Mononuclear cell (primary cell): ENCODE measurements around the gene ECI2. TPM values are rescaled to one million over a fixed set of nuclear protein-coding genes. Genes with fewer than 3 reads are reported as not detected.

Experiments
- H3K27me3 ChIP-seq: 2 replicates; pipeline ENCODE4 v1.6.0; 2011; ENCODE audit warnings: low read length, control low read depth; ENCODE audit not compliant: insufficient read depth
- H3K4me1 ChIP-seq: 2 replicates; pipeline ENCODE4 v1.5.1; 2011; ENCODE audit warnings: mild to moderate bottlenecking, low read length, control low read depth; ENCODE audit not compliant: insufficient read depth
- H3K4me3 ChIP-seq: 2 replicates; pipeline ENCODE4 v1.5.1; 2011; ENCODE audit warnings: mild to moderate bottlenecking, low read length, moderate library complexity
- H3K9me3 ChIP-seq: 2 replicates; pipeline ENCODE4 v1.5.1; 2011; ENCODE audit warnings: low read depth, mild to moderate bottlenecking, control low read depth, low read length
- total RNA-seq: library from RNA; depleted of rRNA; stranded (reverse); fragments of >200 nt; gene quantifications from one replicate; pipeline ENCODE4 v1.2.3, GENCODE V29; 2012

The ECI2 gene
- total RNA-seq, 1 donor = 14.0 TPM

DNA sequence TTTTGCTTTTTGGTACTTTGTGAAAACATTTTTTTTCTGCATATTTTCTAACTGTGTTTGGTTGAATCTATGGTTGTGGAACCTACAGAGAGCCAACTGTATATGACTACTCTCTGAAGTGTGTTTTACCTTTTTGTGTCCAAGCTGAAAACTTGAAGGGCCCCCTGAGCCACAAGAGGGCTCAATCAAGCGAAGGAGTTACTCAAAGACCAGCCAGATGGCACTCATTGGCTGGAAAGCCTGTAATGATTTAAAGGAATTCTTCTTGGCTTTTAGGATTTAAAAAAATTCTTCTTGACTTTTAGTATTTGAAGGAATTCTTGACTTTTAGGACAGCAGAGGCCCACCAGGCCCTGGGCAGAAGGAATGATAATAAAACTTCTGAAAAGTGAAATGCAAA is 27.0 kb upstream of the ECI2 start:
- H3K4me3 ChIP-seq = no peak overlapping the region
- H3K9me3 ChIP-seq = no peaks in the 10 kb centered on the region
- no peaks in the 10 kb centered on the region for H3K27me3 ChIP-seq
- H3K4me1 ChIP-seq = no peaks in the 10 kb centered on the region

DNA sequence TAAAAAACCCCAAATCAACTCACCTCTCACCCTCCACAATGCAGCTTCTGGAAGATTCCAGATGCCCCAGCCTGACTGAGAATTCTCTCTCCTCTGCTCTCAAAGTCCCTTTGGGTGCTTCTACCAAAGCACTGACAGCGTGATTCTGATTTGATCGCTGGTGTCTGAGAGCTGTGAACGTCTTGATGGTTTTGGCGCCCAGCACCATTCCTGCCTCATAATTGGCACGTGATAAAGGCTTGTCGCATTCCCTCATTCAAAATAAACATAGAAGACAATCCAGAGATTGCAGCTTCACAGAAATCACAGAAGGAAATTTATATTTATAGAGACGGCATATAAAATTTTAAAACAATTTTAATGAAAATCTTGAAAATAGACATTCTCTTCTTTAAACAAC is 24.1 kb upstream of the ECI2 start:
- H3K4me1 ChIP-seq = peaks cover 4% of the 10 kb centered on the region

DNA sequence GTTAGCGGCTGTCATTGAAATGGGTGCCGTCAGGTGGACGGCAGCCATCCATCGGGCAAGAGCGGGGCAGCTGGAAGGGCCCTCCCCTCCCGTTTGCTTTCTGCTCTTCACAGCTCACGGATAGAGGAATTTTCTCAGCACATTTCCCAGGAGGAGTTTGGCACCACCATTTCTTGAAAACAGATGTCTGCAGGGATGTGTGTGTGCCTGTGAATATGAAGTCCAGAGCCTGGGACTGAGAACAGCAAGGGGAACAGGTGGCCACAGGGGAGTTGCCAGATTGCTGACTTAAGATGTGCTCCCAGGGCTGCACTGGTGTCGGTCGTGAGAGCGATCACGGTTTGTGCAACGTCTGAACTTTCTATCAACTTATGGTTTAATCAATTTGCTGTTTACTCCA is 22.1 kb upstream of the ECI2 start:
- Histone ChIP-seq H3K4me1 (peaks cover 12% of the 10 kb centered on the region), H3K27me3 (no peaks in the 10 kb centered on the region), H3K9me3 (no peaks in the 10 kb centered on the region), H3K4me3 (no peak overlapping the region)

More for the DNA sequence above, 24.1 kb upstream of the ECI2 start:
- H3K27me3 ChIP-seq = no peaks in the 10 kb centered on the region
- H3K9me3 ChIP-seq = no peaks in the 10 kb centered on the region
- no peak overlapping the region for H3K4me3 ChIP-seq

DNA sequence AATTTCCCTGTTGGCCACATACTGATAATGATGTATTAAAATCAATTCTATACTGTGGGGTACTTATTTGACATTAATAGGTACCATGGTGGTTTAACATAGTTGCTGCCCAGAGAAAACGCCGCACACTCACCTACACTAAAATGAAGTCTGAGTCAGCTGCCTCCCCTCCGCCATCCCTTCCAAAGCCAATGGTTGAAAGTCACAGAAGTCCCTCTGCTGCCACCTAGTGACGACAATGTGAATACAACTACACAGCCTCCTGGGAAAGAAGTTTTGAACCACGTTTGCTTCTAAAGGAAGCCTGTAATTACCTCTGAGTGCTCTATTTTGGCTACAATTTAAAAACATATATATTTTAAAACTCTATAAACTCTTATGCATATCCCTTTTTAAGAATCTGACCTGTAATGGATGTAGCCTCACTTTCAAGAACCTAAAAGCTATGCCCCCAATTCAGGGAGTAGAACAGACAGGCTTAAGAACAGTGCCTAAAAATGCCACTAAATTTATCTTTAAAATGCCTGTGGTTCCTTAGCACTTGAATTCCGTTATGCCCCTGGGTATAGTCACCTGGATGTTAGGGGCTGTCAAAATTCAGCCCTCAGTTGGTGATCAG is 20.6 kb upstream of the ECI2 start:
- peaks cover 4% of the 10 kb centered on the region for H3K27me3 ChIP-seq
- no peaks in the 10 kb centered on the region for H3K9me3 ChIP-seq
- H3K4me1 ChIP-seq = peaks cover 12% of the 10 kb centered on the region
- no peak overlapping the region for H3K4me3 ChIP-seq

DNA sequence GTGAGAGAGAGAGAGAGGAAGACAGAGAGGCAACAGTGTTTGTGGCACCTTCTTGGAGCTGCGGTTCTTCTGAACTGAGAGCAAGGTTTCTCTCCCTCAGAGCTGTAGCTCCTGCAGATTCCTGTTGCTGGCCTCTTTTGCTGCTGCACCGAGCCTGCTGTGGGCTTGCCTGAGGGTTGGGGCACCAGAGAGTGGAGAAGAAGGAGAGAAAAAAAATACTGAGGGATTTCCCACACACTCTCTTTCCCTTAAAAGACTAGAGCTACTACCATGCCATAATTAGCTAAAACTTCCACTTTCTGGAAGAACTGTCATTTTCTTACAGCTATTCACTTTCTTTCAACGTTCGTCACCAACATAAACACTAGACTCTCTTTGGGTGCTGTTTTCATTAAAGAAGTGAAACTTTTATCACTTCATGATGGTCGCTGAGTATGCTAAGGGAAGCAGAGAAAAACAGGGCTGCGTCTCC is 18.2 kb upstream of the ECI2 start:
- Histone ChIP-seq H3K4me1 (peaks cover 12% of the 10 kb centered on the region), H3K4me3 (no peak overlapping the region), H3K27me3 (peaks cover 4% of the 10 kb centered on the region), H3K9me3 (no peaks in the 10 kb centered on the region)

DNA sequence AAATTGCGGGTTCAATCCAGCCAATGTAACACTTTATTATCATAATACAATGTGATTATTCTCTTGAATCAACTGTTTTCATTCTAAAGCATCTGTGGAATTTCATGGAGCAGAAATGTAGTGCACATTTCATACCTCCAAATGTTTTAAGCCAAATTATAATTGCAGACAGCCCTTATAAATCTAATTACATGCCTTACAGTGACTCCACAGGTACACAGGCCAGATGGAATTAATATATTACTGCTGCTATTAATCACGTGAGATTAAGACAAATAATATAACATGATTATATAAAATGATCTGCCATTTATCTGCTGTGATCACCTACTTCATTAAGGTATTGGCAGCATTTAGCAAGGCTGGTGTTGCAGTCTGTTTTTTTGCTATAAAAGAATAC is 9.7 kb upstream of the ECI2 start:
- Histone ChIP-seq H3K4me3 (no peak overlapping the region), H3K27me3 (no peaks in the 10 kb centered on the region), H3K4me1 (no peaks in the 10 kb centered on the region), H3K9me3 (no peaks in the 10 kb centered on the region)

DNA sequence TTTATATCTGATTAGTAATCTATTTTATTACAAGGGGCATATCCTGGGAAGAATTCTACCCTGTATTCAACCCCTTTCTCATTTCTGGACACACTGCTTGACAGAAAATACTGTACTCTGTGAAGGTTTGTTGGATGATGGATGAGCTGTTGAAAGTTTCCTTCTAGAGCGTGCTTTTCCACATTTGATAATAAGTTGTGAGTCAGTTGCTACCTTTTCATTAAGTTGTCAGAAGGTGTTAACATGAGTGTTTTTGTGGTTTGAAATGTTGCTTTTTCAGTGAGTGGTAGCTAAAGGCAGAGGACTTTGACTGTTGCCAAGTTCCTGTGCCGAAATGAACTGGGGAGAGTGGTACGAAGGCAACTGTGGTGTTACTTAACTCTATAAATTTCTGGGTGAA is 3.9 kb upstream of the ECI2 start:
- Histone ChIP-seq H3K4me1 (peaks cover 14% of the 10 kb centered on the region), H3K4me3 (no peak overlapping the region), H3K9me3 (no peaks in the 10 kb centered on the region), H3K27me3 (no peaks in the 10 kb centered on the region)

DNA sequence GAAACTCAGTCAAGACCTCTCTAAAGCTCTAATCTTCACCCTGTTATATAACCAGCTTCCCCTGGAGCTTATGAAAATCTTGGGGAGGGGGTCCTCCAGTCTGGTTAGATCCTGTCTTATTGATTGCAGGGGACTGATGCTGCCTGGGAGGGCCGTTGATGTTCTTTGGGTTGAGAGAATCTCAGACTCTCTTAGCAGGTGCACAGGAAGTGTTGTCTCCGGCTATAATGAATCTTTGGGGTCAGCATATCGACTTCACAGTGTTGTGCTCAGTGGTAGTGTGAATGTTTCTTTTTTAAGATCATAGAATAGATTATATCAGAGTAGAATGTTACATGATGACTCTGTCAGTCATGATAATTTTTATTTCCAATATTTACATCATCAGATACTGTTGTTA is 2.8 kb upstream of the ECI2 start:
- Histone ChIP-seq H3K4me3 (no peak overlapping the region), H3K4me1 (peaks cover 19% of the 10 kb centered on the region), H3K27me3 (no peaks in the 10 kb centered on the region), H3K9me3 (no peaks in the 10 kb centered on the region)

DNA sequence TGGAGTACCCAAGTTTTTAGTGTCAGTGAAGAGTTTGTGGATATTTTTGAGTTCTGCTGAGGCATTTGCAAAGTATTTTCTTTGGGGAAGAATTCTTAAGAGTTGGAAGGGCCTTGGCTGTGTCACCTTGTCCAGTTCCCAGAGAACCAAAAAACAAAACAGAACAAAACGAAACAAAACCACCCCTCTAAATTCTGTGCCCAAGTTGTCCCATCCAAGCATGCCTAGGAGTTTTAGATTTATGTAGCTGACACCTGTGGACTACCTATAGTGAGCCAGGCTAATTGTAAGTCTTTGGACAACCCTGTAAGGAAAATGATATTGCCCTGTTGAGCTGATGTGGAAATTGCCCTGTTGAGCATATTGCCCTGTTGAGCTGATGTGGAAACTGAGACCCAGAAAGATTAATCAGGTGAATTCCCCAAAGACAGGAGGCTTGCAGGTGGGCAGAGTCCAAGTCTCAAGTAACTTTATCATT is 1.0 kb upstream of the ECI2 start:
- Histone ChIP-seq H3K4me1 (peaks cover 19% of the 10 kb centered on the region), H3K4me3 (peak overlapping the region; percentile 65), H3K27me3 (no peaks in the 10 kb centered on the region), H3K9me3 (no peaks in the 10 kb centered on the region)

DNA sequence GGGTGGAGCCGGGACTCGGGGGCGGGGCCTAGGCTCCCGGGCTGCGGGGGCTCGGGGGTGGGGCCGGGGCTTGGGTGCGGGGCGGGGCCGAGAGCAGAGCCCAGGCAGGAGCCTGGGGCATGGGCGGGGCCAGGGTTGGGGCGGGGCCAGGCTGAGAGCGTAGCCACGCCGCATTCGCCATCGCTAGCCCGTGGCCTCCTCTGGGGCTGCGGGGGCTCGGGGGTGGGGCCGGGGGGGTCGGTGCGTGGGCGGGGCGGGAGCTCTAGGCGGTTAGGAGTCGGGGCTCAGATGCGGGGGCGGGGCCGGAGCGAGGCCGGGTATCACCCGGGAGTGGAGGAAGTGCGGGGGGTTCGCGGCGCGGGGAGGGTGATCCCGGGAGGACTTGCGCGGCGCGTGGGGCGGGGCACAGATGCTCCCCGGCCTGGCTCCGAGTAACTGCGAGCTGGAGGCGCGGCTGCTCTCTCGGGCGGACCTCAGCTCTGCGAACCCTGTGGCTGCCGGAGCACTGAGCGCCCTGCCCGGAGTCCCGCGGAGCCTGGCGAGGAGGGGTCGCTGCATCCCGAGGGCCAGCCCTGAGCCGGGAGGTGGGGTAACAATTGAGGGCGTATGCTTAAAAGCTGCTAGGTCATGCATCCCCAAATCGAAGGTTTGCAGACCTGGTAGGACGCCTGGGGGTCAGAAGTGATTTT is 434 bp upstream of the ECI2 start:
- Histone ChIP-seq H3K9me3 (no peaks in the 10 kb centered on the region), H3K4me3 (peak overlapping the region; percentile 65), H3K4me1 (peaks cover 19% of the 10 kb centered on the region), H3K27me3 (no peaks in the 10 kb centered on the region)

DNA sequence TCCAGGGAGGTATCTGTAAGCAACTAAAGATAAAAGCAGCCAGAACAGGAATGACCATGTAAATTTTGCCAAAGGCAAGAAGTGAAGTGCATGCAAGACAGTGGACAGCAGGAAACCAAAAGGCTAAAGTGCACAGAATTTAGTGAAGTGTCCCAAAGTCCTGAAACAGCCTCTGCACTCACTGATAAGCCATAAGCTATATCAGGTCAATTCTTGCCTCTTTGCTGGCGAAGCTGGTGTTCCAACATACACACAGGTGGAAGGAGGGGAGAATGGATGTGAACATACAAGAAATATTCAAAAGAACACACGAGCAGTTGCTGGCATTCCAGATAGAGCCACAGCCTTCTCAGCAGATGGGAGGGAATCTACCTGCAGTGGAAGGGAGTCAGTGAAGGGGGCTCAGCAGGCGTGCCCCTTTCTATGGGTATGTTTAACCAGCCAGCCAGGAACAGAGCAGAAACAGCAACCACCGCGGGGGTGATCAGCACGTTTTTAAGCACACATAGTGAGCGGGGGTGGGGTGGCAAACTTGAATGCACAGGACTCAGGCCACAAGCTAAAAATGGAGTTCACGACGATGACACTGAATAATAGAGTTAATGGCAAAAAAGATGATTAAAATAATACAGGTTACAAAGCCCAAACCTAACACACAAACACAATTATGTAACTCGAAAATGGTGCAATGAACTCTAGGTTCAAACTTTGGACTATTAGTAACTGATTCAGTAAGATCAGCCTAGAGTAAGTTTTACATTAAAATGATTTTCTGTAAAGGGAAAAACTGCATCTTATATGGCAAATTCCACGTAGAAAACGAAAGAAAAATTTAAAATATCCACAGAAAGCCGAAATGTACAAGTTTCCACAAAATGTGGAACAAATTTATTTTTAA is 1.2 kb downstream of the ECI2 start:
- Histone ChIP-seq H3K9me3 (no peaks in the 10 kb centered on the region), H3K4me1 (peaks cover 19% of the 10 kb centered on the region), H3K27me3 (no peaks in the 10 kb centered on the region), H3K4me3 (peak overlapping the region; percentile 79)

DNA sequence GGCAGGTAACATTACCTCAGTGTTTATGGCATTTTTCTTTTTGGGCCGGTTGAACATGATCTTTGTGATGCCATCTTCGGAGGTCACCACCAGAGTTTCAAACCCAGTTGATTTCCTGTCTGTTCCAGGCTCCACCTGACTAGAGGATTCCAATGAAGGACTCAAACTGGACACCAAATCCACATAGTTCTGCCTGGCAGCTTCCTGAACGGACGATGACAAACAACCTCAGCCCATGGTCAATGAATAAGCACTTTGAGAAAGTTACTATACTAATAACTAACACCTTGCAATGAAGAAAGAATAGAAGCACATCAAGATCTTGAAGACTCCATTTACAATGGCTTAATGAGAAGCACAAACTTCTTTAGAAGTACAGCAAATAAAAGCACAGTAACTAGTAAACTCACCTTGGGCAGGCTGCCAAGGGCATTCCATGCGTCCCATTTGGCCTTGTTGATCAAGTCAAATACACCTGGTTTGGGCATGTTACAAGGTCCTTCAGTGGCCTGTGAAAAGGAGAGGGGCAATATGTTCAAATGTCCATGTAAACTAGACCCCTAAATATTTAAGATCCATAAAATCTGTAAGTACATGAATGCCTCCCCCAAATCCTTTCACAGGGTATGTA is 4.9 kb downstream of the ECI2 start:
- peaks cover 7% of the 10 kb centered on the region for H3K4me1 ChIP-seq
- H3K9me3 ChIP-seq = no peaks in the 10 kb centered on the region
- no peak overlapping the region for H3K4me3 ChIP-seq
- H3K27me3 ChIP-seq = no peaks in the 10 kb centered on the region

DNA sequence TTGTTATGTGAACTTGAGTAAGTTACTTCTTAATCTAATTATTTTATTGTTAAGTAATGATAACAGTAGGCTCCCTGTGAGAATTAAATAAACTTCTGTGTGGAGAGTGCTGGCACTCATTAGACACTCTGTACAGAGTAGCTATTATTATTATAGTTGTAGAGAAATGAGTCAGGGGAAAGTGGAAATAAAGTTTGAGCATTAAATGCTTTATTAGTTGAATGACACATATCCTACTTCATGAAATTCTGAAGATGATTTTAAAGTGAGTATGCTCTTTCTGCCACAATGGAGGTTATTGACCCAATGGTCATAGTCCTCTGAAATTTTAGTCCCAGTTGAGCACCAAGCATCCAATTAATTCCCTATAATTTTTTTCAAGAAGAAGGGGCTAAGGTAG is 5.9 kb downstream of the ECI2 start:
- H3K9me3 ChIP-seq = no peaks in the 10 kb centered on the region
- H3K27me3 ChIP-seq = no peaks in the 10 kb centered on the region
- peaks cover 7% of the 10 kb centered on the region for H3K4me1 ChIP-seq
- H3K4me3 ChIP-seq = no peak overlapping the region

DNA sequence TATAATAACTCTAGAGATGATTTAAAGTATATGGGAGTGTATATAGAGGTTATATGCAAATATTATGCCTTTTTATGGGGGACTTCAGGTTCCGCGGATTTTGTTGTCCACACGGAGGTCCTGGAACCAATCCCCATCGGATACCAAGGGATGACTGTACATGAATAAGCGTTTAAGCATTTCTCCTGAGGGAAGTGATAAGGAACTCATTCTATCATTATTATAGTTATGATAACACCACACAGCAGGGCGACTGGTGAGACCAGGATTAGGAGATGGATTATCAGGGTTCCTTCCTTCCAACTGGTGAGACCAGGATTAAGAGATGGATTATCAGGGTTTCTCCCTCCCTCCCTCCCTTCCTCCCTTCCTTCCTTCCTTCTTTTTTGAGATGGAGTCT is 6.6 kb downstream of the ECI2 start:
- Histone ChIP-seq H3K4me3 (no peak overlapping the region), H3K4me1 (no peaks in the 10 kb centered on the region), H3K27me3 (no peaks in the 10 kb centered on the region), H3K9me3 (no peaks in the 10 kb centered on the region)

DNA sequence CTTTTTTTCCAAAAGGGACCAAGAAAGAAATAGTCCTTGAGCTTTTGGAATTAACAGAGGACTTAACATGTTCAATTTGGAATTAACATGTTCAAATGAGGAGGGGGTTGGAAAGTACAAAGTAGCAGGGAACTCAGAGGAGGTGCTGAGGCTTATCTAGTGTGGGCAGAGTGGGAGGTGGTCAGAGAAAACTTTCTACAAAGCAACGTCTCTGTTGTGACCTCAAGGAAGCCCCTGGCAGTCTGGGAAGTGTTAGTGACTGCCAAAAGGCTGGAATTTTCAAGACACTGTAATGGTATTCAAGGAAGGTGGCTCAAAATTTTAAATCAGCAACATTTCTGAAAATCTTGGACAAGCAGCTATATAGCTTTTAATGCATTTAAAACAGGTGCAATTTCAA is 7.3 kb downstream of the ECI2 start:
- Histone ChIP-seq H3K27me3 (no peaks in the 10 kb centered on the region), H3K4me3 (no peak overlapping the region), H3K4me1 (no peaks in the 10 kb centered on the region), H3K9me3 (no peaks in the 10 kb centered on the region)
